Measurements from ENCODE around the gene ZFYVE19. TPM values are rescaled to one million over a fixed set of nuclear protein-coding genes. Genes with fewer than 3 reads are reported as not detected.

ZFYVE19 gene
- total and polyA plus RNA-seq, 2 of the 13 experiments (the other 11 are each of a cell fraction or from before 2014, with no cell fraction given) = 23.3 to 44.0 TPM

- TF ChIP-seq ZNF407 (CRISPR knock-in tag; IDR thresholded peaks at IDR 0.05; ENCODE audit: not compliant biosample characterization) = no peak
- TF ChIP-seq ZFP90 (CRISPR knock-in tag; IDR thresholded peaks at IDR 0.05; ENCODE audit: borderline replicate concordance) = no peak
- TF ChIP-seq ZNF841 (CRISPR knock-in tag; IDR thresholded peaks at IDR 0.05; ENCODE audit: borderline replicate concordance) = no peak
- TF ChIP-seq ZNF878 (CRISPR knock-in tag; IDR thresholded peaks at IDR 0.05) = no peak
- TF ChIP-seq PHF8 (CRISPR knock-in tag; IDR thresholded peaks at IDR 0.05) = no peak
- no peak for TF ChIP-seq ARID3A (IDR thresholded peaks at IDR 0.05; ENCODE audit: low read depth, low read length)
- no peak for TF ChIP-seq TCF7L2 (IDR thresholded peaks at IDR 0.05; ENCODE audit: low read depth, low read length)
- TF ChIP-seq FOXA1 (IDR thresholded peaks at IDR 0.05) = no peak
- no peak for TF ChIP-seq FOXA1 (CRISPR knock-in tag; IDR thresholded peaks at IDR 0.05)
- no peak for TF ChIP-seq ZNF572 (CRISPR knock-in tag; IDR thresholded peaks at IDR 0.05)
- no peak for TF ChIP-seq SAP130 (CRISPR knock-in tag; IDR thresholded peaks at IDR 0.05; ENCODE audit: low read depth)
- TF ChIP-seq KAT2B (IDR thresholded peaks at IDR 0.05; ENCODE audit: borderline replicate concordance, low read depth, low read length) = no peak
- TF ChIP-seq NR3C1 (CRISPR knock-in tag; IDR thresholded peaks at IDR 0.05) = no peak
- no peak for TF ChIP-seq ZNF256 (CRISPR knock-in tag; conservative IDR thresholded peaks at IDR 0.05)
- no peak for TF ChIP-seq ZBTB37 (CRISPR knock-in tag; IDR thresholded peaks at IDR 0.05)
- TF ChIP-seq U2AF1 (optimal IDR thresholded peaks at IDR 0.05; ENCODE audit: low read depth, low read length) = no peak
- TF ChIP-seq BRCA1 (CRISPR knock-in tag; IDR thresholded peaks at IDR 0.05) = no peak
- no peak for TF ChIP-seq JUND (CRISPR knock-in tag; IDR thresholded peaks at IDR 0.05)
- TF ChIP-seq ELF3 (CRISPR knock-in tag; IDR thresholded peaks at IDR 0.05) = no peak
- no peak for TF ChIP-seq ISX (CRISPR knock-in tag; conservative IDR thresholded peaks at IDR 0.05)
Observed at GRCh38 chr15:40789119-40789518, 17.8 kb upstream of the ZFYVE19 start (continued).

Measured in HepG2 (cell line).